ENCODE data around the gene SNX14.

- TF ChIP-seq, protein P1, sequence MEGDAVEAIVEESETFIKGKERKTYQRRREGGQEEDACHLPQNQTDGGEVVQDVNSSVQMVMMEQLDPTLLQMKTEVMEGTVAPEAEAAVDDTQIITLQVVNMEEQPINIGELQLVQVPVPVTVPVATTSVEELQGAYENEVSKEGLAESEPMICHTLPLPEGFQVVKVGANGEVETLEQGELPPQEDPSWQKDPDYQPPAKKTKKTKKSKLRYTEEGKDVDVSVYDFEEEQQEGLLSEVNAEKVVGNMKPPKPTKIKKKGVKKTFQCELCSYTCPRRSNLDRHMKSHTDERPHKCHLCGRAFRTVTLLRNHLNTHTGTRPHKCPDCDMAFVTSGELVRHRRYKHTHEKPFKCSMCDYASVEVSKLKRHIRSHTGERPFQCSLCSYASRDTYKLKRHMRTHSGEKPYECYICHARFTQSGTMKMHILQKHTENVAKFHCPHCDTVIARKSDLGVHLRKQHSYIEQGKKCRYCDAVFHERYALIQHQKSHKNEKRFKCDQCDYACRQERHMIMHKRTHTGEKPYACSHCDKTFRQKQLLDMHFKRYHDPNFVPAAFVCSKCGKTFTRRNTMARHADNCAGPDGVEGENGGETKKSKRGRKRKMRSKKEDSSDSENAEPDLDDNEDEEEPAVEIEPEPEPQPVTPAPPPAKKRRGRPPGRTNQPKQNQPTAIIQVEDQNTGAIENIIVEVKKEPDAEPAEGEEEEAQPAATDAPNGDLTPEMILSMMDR (IDR thresholded peaks at IDR 0.05), result no peak
- no peak for TF ChIP-seq POLR2A (IDR thresholded peaks at IDR 0.05)
These were observed 135.5 kb downstream of the SNX14 start for GRCh38 chr6:85458184-85458583.
